ENCODE measurements around the gene AUP1. TPM values are rescaled to one million over a fixed set of nuclear protein-coding genes. Genes with fewer than 3 reads are reported as not detected.

AUP1 gene
- total RNA-seq, 4 donors from 2014 or later, result 111 to 207 (median 135) TPM

DNA sequence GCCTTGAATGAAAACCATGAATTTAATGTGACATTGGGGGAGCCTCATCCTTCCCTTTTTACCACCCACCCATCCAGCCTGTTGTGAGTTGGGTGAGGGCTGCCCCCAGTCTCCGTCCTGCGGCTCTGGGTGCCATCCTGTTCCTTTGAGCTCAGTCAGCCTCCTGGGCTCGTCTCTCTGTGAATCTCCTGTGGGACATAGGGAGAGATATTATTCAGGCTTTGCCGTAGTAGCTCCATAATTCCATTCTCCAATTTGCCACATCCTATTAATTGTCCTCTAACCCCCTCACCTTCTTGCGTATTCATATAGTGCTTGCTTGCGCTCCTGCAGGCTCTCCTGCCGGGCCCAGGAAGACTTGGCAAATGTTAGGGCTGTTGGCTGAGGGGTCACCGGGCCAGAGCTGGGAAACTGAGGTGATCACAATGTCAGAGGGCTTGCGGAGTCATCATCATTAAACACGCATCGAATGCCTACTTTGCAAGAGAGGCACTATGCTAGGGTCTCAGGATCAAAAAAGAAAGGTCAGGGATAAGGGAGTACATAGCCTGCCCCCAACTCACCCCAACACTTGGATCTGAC, 2.8 kb downstream of the AUP1 start:
- peaks cover 0 to 46% (median 12%) of the 10 kb centered on the region in 3 donors for H3K36me3 ChIP-seq
- DNase-seq (ENCODE audit: low spot score in 2 of 2), result no peak
- no peaks in the 10 kb centered on the region for H3K9me3 ChIP-seq
- no peak overlapping the region for H3K4me3 ChIP-seq
- no peak for TF ChIP-seq EP300 (IDR thresholded peaks at IDR 0.05)
- TF ChIP-seq POLR2A (IDR thresholded peaks at IDR 0.05), result no peak
- H3K27ac ChIP-seq, result no peak overlapping the region
- peaks cover 0 to 30% (median 19%) of the 10 kb centered on the region in 4 donors for H3K4me1 ChIP-seq
- 95 to 98% methylated on average over 11 of the region's 11 CpGs for WGBS, 2 donors
- H3K27me3 ChIP-seq, result no peaks in the 10 kb centered on the region

DNA sequence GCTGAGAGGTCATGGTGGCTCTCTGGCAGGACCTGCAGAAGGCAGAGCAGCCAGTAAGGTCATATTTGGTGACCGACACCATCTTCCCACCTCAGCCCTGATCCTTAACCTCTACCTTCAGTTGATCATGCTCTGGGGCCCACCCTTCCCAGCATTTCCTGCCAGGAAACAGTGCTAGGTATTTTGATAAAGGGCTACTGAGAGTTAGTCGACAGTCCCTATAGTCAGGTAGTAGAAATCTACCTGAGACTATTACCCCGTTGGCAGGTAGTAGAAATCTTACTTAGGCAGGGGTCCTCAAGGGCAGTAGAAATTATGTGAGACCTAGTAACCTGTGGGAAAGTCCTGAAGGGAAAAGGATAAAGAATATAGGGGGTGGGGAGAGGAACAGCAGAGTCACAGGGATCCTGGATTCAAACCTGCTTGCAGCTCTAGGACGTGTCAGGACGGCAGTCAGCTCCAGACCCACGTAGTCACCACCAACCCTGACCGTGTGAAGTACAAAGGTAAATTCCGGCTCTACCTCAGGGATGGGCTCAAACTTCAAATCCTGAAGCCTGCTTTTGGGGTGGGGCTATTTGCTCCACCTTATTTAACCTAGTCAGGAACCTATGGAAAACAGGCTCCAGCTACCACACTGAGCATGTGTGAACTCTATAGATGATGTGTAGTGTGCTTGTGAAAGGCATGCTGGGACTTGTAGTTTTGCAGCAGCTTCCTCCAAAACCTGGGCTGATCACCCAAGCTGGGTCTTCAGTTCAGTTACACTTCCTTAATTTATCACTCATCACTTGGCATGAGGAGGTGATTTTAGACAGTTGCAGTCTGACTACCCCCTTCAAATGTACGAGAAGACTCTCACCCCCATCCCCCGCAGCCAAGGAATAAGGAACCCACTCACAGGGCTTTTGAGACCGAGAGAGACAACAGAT, 3.5 kb downstream of the AUP1 start, which contains the start of gene DQX1:
DQX1 (minus strand) TSS at position 515 of the 932 bp plus-strand sequence; CDS start at position 13, 502 bp downstream.
- H3K4me3 ChIP-seq, result no peak within 1 kb of the TSS
- 83 to 87% methylated on average over 11 of the region's 11 CpGs for WGBS, 2 donors
- no peak within 1 kb of the TSS for H3K27ac ChIP-seq
- H3K27me3 ChIP-seq, result peaks cover 0 to 2% of the 10 kb centered on the region in 2 donors
- peaks cover 0 to 42% (median 12%) of the 10 kb centered on the region in 3 donors for H3K36me3 ChIP-seq
- no peak for TF ChIP-seq EP300 (IDR thresholded peaks at IDR 0.05)
- TF ChIP-seq, protein P1, sequence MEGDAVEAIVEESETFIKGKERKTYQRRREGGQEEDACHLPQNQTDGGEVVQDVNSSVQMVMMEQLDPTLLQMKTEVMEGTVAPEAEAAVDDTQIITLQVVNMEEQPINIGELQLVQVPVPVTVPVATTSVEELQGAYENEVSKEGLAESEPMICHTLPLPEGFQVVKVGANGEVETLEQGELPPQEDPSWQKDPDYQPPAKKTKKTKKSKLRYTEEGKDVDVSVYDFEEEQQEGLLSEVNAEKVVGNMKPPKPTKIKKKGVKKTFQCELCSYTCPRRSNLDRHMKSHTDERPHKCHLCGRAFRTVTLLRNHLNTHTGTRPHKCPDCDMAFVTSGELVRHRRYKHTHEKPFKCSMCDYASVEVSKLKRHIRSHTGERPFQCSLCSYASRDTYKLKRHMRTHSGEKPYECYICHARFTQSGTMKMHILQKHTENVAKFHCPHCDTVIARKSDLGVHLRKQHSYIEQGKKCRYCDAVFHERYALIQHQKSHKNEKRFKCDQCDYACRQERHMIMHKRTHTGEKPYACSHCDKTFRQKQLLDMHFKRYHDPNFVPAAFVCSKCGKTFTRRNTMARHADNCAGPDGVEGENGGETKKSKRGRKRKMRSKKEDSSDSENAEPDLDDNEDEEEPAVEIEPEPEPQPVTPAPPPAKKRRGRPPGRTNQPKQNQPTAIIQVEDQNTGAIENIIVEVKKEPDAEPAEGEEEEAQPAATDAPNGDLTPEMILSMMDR (IDR thresholded peaks at IDR 0.05), result no peak
- TF ChIP-seq POLR2A (IDR thresholded peaks at IDR 0.05), result no peak
- peaks cover 0 to 22% (median 14%) of the 10 kb centered on the region in 4 donors for H3K4me1 ChIP-seq
- no peaks in the 10 kb centered on the region for H3K9me3 ChIP-seq
- DNase-seq (ENCODE audit: low spot score in 2 of 2), result no peak

DNA sequence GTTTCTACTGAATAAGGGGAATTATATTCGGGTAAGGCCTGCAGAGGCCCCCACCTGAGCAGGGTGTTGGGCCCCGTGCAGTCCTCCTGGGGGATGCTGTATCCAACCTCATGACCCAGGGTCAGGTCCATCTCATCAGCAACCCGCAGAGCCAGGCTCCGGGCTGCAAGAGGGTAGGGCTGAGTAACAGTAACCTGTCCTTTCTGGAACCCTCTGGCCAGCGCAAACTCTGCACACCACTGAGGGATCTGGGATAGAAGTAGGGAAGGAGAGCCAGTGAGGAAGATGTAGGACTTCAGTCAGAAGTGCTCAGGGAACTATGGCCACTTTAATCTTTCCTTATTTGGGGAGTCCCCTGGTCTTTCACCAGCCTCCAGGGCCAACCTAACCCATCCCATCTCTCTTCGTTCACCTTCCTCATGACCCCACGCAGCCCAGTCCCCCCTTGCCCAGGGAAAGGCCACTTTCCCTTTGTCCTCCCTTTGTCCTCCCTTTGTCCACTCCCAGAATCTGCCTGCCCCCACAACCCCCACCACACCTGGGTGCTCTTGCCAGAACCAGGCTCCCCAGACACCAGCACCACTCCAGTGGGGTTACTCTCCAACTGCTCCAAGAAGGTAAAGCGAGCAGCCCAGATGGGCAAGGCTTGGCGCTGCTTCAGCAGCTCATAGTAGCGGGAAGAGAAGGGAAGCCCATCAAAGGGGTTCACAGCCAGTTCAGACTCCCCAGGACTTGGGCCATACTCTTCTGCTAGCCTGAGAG, 4.4 kb downstream of the AUP1 start:
- no peak for TF ChIP-seq EP300 (IDR thresholded peaks at IDR 0.05)
- TF ChIP-seq POLR2A (IDR thresholded peaks at IDR 0.05), result no peak
- TF ChIP-seq, protein P1 (IDR thresholded peaks at IDR 0.05), result no peak
- Histone ChIP-seq H3K4me1 (peaks cover 0 to 17% (median 10%) of the 10 kb centered on the region in 4 donors), H3K27ac (no peak overlapping the region), H3K36me3 (peaks cover 0 to 42% (median 12%) of the 10 kb centered on the region in 3 donors), H3K4me3 (no peak overlapping the region), H3K9me3 (no peaks in the 10 kb centered on the region), H3K27me3 (peaks cover 0 to 11% of the 10 kb centered on the region in 2 donors)
- WGBS, 2 donors, result 86 to 90% methylated on average over 10 of the region's 10 CpGs
- DNase-seq (ENCODE audit: low spot score in 2 of 2), result no peak

DNA sequence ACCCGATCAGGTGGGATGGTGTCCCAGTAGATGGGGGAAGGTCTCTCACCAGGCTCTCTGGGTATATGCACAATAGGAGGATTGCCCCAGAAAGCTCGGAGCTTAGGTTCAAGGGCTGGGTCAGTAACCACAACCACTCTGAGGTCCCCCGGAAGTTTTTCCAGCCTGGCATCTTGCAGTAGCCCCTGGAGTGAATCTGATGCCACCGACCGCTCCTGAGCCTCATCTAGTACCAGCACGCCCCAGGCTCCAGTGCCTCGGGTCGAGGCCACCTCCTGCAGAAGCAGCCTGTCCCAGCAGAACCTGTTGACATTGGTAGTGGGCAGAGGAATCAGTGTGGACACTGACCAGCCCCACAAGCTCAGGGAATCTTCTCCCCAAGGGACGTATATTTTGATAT, 5.5 kb downstream of the AUP1 start:
- WGBS, 2 donors, result 81 to 83% methylated on average over 9 of the region's 9 CpGs

More for the DNA sequence above, 5.5 kb downstream of the AUP1 start:
- Histone ChIP-seq H3K9me3 (no peaks in the 10 kb centered on the region), H3K36me3 (peaks cover 0 to 42% (median 12%) of the 10 kb centered on the region in 3 donors), H3K27ac (no peak overlapping the region), H3K4me3 (no peak overlapping the region), H3K4me1 (peaks cover 0 to 15% (median 10%) of the 10 kb centered on the region in 4 donors), H3K27me3 (peaks cover 0 to 22% of the 10 kb centered on the region in 2 donors)
- TF ChIP-seq, protein P1 (IDR thresholded peaks at IDR 0.05), result no peak
- TF ChIP-seq EP300 (IDR thresholded peaks at IDR 0.05) (no peak), POLR2A (IDR thresholded peaks at IDR 0.05) (no peak)
- no peak for DNase-seq (ENCODE audit: low spot score in 2 of 2)
